ENCODE results near the gene ZNF830.

The ZNF830 gene

DNA sequence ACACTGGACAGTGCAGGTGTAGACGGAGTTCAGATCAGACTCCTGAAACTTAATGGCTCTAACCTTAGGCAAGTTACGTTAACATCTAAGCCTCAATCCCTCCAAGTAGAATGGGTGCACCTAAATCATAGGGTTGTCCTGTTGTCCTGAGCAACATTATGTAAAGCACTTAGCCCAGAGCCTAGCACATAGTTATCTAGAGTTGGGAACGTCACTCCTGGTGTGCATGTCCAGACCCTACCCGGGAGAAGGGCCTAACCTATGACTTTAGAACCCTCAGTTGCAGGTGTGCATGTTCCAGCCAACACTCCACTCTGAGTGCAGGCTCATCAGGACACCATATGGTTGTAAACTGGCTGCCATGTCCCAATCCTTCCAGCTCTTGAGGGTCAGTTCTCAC lies 45.0 kb downstream of the ZNF830 start:
- H3F3A ChIP-seq (ENCODE audit: insufficient read depth, low read length) = no peaks in the 10 kb centered on the region
- no peak overlapping the region for H2AFZ ChIP-seq (ENCODE audit: low read length)
- H3K9me3 ChIP-seq (ENCODE audit: low read length) = no peaks in the 10 kb centered on the region
- no peak overlapping the region for H3K4me3 ChIP-seq (ENCODE audit: low read depth, low read length, poor library complexity, severe bottlenecking)
- H3K4me1 ChIP-seq (ENCODE audit: insufficient read depth, low read length, severe bottlenecking) = no peaks in the 10 kb centered on the region
- H3K27me3 ChIP-seq (ENCODE audit: insufficient read depth, low read length) = no peaks in the 10 kb centered on the region
- H3K36me3 ChIP-seq (ENCODE audit: insufficient read depth, low read length) = peaks cover 41% of the 10 kb centered on the region; the same call in 1 of the 2 replicates
- H3K4me2 ChIP-seq (ENCODE audit: low read length) = no peak overlapping the region
- H3K9me2 ChIP-seq (ENCODE audit: low read depth, low read length) = no peaks in the 10 kb centered on the region
- no peaks in the 10 kb centered on the region for H4K20me1 ChIP-seq (ENCODE audit: insufficient read depth, low read length)
- no peak overlapping the region for H3K27ac ChIP-seq (ENCODE audit: low read depth, low read length, poor library complexity, severe bottlenecking)
- TF ChIP-seq, protein P1, sequence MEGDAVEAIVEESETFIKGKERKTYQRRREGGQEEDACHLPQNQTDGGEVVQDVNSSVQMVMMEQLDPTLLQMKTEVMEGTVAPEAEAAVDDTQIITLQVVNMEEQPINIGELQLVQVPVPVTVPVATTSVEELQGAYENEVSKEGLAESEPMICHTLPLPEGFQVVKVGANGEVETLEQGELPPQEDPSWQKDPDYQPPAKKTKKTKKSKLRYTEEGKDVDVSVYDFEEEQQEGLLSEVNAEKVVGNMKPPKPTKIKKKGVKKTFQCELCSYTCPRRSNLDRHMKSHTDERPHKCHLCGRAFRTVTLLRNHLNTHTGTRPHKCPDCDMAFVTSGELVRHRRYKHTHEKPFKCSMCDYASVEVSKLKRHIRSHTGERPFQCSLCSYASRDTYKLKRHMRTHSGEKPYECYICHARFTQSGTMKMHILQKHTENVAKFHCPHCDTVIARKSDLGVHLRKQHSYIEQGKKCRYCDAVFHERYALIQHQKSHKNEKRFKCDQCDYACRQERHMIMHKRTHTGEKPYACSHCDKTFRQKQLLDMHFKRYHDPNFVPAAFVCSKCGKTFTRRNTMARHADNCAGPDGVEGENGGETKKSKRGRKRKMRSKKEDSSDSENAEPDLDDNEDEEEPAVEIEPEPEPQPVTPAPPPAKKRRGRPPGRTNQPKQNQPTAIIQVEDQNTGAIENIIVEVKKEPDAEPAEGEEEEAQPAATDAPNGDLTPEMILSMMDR (IDR thresholded peaks at IDR 0.05; ENCODE audit: low read length) = no peak
- no peak for TF ChIP-seq EZH2 (IDR thresholded peaks at IDR 0.05; ENCODE audit: borderline replicate concordance, low read length)
- H3K79me2 ChIP-seq (ENCODE audit: insufficient read depth, low read length) = no peaks in the 10 kb centered on the region
- H3K9ac ChIP-seq (ENCODE audit: low read length) = no peak overlapping the region

GRCh38 chr17:35006961-35007360 lies 45.6 kb downstream of the ZNF830 start:
- Histone ChIP-seq H3K9me3 (ENCODE audit: low read length) (no peaks in the 10 kb centered on the region), H3K27me3 (ENCODE audit: insufficient read depth, low read length) (no peaks in the 10 kb centered on the region), H4K20me1 (ENCODE audit: insufficient read depth, low read length) (no peaks in the 10 kb centered on the region), H3F3A (ENCODE audit: insufficient read depth, low read length) (no peaks in the 10 kb centered on the region), H3K79me2 (ENCODE audit: insufficient read depth, low read length) (no peaks in the 10 kb centered on the region), H3K4me3 (ENCODE audit: low read depth, low read length, poor library complexity, severe bottlenecking) (no peak overlapping the region), H3K36me3 (ENCODE audit: insufficient read depth, low read length) (peaks cover 35% of the 10 kb centered on the region; the same call in 1 of the 2 replicates), H3K9me2 (ENCODE audit: low read depth, low read length) (no peaks in the 10 kb centered on the region), H3K4me2 (ENCODE audit: low read length) (no peak overlapping the region), H3K27ac (ENCODE audit: low read depth, low read length, poor library complexity, severe bottlenecking) (no peak overlapping the region), H3K9ac (ENCODE audit: low read length) (no peak overlapping the region), H3K4me1 (ENCODE audit: insufficient read depth, low read length, severe bottlenecking) (no peaks in the 10 kb centered on the region), H2AFZ (ENCODE audit: low read length) (no peak overlapping the region)
- TF ChIP-seq, protein P1 (IDR thresholded peaks at IDR 0.05; ENCODE audit: low read length) = no peak

DNA sequence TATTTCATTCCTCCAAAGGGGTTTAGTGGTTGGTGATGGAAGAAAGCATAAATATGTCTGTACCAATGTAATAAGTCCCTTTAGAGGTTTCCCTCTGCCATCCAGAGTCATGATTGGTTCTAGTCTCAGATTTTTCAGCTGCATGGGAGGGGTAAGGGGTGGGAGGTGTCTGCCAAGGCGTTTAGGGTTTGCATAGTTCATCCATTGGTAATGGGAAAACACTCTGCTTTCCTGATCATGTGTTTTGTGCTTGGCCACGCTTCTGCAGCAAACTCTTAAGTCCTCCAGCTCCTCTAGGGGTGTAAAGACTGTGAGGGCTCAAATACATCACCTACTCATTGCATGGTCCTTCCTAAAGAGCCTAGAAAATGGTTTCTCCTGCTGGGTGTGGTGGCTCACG lies 48.8 kb downstream of the ZNF830 start:
- TF ChIP-seq, protein P1 (IDR thresholded peaks at IDR 0.05; ENCODE audit: low read length) = no peak
- no peak for TF ChIP-seq EZH2 (IDR thresholded peaks at IDR 0.05; ENCODE audit: borderline replicate concordance, low read length)
- Histone ChIP-seq H3K4me2 (ENCODE audit: low read length) (no peak overlapping the region), H3F3A (ENCODE audit: insufficient read depth, low read length) (no peaks in the 10 kb centered on the region), H3K9me2 (ENCODE audit: low read depth, low read length) (no peaks in the 10 kb centered on the region), H3K4me1 (ENCODE audit: insufficient read depth, low read length, severe bottlenecking) (no peaks in the 10 kb centered on the region), H3K36me3 (ENCODE audit: insufficient read depth, low read length) (peaks cover 10% of the 10 kb centered on the region; the same call in 1 of the 2 replicates), H3K27me3 (ENCODE audit: insufficient read depth, low read length) (no peaks in the 10 kb centered on the region), H3K9me3 (ENCODE audit: low read length) (no peaks in the 10 kb centered on the region), H2AFZ (ENCODE audit: low read length) (no peak overlapping the region), H4K20me1 (ENCODE audit: insufficient read depth, low read length) (no peaks in the 10 kb centered on the region), H3K79me2 (ENCODE audit: insufficient read depth, low read length) (no peaks in the 10 kb centered on the region), H3K4me3 (ENCODE audit: low read depth, low read length, poor library complexity, severe bottlenecking) (no peak overlapping the region), H3K27ac (ENCODE audit: low read depth, low read length, poor library complexity, severe bottlenecking) (no peak overlapping the region), H3K9ac (ENCODE audit: low read length) (no peak overlapping the region)

All from OCI-LY1 (cell line).